HCEC 1CT (cell line): Measurements from ENCODE around the gene TEX14.
A peak's percentile ranks its signal among the peaks of the same experiment; 100 is the strongest.

ENCODE experiments used
- DNase-seq: peaks from one replicate; pipeline ENCODE4 v3.0.0-alpha.2; 2017

Gene TEX14, protein sequence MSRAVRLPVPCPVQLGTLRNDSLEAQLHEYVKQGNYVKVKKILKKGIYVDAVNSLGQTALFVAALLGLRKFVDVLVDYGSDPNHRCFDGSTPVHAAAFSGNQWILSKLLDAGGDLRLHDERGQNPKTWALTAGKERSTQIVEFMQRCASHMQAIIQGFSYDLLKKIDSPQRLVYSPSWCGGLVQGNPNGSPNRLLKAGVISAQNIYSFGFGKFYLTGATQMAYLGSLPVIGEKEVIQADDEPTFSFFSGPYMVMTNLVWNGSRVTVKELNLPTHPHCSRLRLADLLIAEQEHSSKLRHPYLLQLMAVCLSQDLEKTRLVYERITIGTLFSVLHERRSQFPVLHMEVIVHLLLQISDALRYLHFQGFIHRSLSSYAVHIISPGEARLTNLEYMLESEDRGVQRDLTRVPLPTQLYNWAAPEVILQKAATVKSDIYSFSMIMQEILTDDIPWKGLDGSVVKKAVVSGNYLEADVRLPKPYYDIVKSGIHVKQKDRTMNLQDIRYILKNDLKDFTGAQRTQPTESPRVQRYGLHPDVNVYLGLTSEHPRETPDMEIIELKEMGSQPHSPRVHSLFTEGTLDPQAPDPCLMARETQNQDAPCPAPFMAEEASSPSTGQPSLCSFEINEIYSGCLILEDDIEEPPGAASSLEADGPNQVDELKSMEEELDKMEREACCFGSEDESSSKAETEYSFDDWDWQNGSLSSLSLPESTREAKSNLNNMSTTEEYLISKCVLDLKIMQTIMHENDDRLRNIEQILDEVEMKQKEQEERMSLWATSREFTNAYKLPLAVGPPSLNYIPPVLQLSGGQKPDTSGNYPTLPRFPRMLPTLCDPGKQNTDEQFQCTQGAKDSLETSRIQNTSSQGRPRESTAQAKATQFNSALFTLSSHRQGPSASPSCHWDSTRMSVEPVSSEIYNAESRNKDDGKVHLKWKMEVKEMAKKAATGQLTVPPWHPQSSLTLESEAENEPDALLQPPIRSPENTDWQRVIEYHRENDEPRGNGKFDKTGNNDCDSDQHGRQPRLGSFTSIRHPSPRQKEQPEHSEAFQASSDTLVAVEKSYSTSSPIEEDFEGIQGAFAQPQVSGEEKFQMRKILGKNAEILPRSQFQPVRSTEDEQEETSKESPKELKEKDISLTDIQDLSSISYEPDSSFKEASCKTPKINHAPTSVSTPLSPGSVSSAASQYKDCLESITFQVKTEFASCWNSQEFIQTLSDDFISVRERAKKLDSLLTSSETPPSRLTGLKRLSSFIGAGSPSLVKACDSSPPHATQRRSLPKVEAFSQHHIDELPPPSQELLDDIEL (N-terminal part only)

DNA sequence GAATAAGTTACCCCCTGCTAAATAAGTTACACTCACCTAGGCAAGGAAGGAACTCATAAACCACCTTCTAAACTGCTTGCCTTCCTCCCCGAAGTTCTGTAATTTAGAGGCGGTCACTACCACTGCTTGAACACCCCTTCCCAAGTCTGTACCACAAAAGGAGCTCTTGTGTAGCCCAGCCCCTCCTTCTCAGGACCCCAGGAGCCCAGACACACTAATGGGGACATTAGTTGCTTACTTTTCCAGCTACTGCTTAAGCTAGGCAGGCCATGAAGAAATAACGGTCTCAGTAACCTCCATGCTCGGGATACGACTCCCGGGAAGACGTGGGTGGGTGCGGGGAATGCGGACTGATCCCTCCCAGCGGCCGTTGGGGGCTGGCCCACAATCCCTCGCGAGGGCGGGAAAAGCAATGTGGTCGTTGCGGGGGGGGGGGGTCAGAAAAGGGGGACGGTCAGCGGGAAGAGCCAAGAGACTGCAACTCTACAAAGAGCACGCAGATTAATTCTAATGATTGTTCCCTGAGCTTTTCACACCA lies at the start of gene TEX14:
Gene TEX14 (minus strand): TSS at position 345 of the 538 bp plus-strand sequence. CDS start 40,044 bp downstream, outside the sequence.
- DNase-seq = no peak

DNA sequence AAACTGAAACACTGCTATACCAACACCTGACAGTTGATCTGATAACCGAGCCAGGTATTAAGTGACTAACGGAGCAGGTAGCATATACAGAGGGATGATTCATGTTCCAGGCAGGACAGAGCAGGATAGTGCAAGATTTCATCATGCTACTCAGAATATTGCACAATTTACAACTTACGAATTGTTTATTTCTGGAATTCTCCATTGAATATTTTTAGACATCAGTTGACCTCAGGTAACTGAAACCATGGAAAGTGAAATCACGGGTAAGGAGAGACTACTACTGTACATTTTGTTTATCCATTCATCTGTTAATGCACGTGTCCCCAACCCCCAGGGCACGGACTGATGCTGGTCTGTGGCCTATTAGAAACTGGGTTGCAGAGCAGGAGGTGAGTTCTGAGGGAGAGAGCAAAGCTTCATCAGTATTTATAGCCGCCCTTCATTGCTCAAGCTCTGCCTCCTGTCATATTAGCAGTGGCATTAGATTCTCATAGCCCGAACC lies 49.3 kb upstream of the TEX14 start:
- peak; percentile 68 for DNase-seq

DNA sequence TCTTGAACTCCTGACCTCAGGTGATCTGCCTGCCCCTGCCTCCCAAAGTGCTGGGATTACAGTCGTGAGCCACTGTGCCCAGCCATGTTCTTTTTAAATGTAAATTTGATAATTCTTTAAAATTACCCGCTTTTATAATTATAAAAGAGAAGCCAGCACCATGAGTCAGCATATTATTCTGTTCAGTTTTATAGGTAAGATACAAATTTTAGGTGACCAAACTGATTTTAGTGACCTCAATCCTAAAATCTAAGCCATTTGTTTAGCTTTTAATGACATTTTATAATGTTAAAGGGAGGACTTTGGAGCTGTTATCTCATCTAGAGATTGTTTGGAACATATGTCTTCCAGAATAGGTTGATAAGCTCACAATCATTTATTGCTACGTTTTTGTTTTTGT lies 43.0 kb upstream of the TEX14 start:
- no peak for DNase-seq

DNA sequence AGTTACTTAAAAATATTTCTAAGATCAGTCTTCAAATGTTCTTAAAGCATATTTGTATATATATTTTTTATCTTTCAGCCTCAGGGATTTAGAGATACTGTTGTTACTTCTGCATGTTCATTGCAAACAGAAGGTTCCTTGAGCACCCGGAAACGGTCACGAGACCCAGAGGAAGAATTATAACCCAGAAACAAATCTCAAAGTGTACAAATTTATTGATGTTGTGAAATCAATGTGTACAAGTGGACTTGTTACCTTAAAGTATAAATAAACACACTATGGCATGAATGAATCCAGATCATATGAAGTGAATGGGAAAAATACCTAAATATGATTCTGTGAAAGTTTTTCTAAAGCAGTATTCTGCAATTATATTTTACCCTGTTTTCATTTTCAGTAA lies 42.2 kb upstream of the TEX14 start:
- no peak for DNase-seq

DNA sequence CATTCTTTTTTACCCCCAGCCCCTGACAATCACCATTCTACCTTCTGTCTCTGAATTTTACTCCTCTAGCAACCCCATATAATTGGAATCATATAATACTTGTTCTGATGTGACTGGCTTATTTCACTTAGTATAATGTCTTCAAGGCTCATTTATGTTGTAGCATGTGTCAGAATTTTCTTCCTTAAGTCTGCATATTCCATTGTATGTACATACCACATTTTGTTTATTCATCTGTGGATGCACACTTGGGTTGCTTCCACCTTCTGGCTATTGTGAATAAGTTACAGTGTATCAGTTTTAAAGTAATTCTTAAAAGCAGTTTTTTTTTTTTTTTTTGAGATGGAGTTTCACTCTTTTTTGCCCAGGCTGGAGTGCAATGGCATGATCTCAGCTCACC lies 39.1 kb upstream of the TEX14 start:
- DNase-seq = no peak

DNA sequence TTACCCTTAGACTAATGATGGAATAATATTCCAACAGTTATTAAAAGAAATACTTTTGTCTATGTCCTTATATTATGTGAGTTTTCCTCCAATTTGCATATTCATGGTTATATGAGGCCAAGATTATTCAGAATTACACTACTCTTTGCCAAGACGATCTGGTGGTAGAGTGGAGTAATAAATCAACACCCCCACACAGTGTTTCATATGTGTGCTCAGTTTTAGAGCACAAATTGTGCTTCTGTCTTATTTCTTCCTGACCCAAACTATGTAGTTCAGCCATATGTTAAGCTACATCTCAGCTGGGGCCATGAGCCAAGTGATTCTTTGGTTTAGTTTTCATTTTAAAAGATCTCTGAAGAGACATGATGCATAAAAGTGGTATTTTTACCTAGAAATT lies 37.0 kb upstream of the TEX14 start:
- DNase-seq = no peak

DNA sequence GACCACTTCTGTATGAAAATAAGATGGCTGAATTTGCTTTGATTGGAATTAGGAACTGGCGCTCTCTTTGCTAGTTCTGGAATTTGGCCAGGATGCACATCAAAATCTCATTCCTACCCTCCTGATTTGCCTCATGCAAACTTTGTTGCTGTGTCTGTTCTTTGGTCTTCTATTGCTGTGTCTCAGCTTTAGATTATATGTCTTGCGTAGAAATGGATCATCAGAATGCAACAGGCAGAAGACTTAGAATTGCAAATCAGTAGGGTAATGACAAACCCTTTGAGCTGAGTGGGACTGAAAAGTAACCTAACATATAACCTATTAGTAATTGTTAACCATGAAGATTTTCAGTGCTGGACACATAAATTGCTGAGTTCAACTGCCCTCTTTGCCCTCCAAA lies 30.9 kb upstream of the TEX14 start:
- DNase-seq = no peak

DNA sequence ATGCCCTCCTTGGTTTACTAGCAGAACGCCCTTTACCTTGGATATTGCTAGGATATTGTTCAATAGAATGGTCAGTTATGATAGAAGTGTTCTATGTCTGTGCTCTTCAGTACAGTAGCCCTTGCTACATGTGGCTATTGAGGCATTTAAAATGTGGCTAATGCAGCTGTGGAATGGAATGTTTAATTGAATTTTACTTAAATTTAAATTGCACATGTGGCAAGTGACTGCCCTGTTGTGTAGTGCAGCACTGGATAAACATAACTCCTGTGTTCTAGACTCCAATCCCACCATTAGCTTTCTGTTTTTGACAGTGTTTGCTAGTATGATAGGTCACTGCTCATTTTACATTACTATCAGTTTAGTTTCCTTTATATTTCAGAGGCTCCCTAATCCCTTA lies 30.4 kb upstream of the TEX14 start:
- DNase-seq = no peak

DNA sequence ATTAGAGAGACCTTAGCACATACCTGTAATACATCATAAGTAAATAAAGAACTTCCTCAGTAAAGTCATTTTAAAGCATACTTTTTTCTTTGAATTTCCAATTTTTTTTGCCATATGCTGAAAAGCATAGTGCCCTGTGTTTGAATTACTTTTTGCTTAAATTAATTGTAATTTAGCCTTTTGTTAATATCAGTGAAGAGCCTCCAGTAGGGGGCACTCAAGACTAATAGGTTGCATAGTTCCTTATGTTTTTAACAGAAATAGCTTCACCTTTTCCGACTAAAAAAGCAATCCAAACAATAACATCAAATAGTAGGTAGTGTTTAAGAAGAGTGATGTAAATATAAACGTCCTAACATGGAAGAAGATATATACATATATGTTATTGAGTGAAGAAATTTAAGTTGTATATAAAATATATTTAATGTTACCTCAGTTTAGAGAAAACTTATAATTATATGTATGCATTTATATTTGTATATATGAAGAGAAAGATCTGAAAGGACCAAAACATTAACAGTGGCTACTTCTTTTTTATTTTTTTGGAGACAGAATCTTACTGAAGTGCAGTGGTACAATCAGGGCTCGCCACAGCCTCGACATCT lies 19.2 kb upstream of the TEX14 start:
- DNase-seq = peak; percentile 35

DNA sequence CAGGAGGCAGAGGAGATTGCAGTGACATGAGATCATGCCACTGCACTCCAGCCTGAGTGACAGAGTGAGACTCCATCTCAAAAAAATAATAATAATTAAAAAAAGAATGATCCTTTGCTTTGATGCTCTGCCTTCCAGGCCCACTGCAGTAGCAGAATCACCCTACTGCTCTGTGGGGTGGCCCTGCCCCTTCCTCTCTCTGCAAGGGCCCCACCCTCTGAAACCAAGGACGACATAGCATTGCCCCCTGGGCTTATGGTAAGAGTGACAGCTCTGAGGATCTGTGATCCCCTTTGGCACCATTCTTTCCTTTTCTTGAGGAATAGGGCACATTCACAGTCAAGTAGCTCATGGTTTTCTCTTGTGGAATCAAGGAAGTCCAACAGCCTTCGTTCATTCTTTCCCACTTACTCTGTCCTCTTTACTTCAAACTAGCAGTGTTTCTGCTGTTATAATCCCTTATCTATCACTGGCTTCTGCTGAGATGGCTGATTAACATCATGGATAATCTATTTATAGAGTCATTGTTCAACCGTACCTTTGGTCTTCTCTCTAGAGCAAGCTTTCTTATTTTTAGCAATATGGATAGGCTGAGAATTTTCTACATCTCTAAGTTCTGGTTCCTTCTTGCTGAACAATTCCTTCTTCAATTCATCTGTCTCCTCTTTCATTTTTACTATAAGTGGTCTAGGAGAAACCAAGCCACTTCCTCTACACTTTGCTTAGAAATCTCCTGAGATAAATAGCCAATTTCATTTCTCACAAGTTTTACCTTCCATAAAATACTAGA lies 14.7 kb upstream of the TEX14 start:
- no peak for DNase-seq

DNA sequence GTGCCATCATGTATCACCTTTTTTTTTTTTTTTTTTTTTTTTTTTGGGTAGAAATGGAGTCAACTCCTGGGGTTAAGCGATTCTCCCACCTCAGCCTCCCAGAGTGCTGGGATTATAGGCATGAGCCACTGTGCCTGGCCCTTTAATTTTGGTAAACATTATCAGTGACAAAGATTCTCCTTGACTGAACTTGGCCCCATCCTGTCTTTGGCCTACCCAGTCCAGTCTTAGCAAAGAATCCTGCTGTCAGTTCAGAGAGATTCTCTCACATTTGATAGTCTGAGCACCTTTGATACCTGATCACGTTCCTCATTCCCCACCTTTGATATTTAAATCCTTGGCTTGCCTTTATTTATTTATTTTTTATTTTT lies 12.1 kb upstream of the TEX14 start:
- no peak for DNase-seq

DNA sequence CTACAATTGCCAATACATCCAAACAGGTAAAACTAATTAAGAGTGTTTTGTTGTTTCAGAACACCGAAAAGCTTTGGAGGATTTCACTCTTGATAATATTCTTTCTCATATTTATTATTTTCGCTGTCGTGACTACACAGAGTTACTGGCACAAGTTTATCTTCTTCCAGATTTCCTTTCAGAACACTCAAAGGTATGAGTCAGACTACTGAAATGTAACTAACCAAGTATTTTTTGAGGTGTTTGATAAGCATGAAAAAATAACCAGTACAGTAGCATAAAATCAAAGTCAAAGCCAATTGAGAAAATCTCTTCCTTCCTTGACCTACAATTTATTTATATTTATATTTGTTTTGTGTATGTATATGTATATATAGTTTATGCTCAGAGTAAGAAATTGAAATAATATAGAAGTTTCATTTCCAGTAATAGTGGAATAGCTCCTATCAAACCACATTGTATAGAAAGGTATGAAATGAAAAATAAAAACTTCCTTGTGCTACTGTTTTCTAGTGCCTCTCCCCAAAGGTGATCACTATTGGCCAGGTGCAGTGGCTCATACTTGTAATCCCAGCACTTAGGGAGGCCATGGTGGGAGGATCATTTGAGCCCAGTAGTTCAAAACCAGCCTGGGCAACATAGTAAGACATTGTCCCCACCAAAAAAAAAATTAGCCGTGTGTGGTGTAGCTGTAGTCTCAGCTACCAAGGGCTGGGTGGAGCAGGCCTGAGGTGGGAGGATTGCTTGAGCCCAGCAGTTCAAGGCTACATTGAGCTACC lies 11.5 kb upstream of the TEX14 start:
- peak; percentile 48 for DNase-seq

DNA sequence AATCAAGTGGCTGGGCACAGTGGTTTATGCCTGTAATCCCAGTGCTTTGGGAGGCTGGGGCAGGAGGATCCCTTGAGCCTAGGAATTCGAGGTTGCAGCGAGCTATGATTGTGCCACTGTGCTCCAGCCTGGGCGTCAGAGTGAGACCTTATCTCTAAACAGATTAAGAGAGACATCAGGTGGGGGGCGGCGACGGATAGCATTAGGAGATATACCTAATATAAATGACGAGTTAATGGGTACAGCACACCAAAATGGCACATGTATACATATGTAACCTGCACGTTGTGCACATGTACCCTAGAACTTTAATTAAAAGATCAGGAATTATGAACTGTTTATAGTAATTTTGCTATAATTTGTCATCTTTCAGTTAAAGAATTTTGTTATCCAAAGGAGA lies 10.9 kb upstream of the TEX14 start:
- no peak for DNase-seq

DNA sequence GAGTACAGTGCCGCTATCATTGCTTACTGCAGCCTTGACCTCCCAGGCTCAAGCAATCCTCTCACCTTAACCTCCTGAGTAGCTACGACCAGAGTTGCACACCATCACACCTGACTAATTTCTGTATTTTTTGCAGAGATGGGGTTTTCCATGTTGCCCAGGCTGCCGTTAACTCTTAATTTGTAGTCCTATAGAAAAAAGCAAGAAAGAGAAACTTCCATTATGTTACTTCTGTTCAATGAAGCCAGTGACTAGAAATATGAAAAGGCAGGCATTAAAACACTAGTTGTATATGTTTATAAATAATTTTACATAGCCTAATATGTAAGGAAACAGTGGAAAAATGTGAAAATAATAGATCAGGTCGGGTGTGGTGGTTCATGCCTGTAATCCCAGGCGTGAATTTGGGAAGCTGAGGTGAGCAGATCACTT lies 10.2 kb upstream of the TEX14 start:
- DNase-seq = no peak

DNA sequence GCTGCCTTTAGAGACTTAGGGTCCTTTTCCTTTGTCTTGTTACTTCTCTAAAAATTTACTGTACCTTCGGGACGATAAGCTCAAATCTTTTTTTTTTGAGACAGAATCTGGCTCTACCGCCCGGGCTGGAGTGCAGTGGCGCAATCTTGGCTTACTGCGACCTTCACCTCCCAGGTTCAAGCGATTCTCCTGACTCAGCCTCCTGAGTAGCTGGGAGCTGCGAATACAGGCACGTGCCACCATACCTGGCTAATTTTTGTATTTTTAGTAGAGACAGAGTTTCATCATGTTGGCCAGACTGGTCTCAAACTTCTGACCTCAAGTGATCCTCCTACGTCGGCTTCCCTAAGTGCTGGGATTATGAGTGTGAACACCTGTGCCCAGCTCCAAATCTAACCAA lies 7.9 kb upstream of the TEX14 start:
- no peak for DNase-seq

DNA sequence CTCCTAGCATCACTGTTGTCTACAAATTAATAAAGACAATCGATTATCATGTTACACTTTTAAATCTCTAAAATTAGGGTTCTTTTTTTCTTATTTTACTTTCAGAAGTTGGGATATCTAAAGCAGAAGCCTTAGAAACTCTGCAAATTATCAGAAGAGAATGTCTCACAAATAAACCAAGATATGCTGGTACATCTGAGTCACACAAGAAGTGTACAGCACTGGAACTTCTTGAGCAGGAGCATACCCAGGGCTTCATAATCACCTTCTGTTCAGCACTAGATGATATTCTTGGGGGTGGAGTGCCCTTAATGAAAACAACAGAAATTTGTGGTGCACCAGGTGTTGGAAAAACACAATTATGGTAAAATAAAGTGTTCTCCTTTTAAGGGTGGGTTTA lies 3.0 kb upstream of the TEX14 start:
- DNase-seq = no peak

DNA sequence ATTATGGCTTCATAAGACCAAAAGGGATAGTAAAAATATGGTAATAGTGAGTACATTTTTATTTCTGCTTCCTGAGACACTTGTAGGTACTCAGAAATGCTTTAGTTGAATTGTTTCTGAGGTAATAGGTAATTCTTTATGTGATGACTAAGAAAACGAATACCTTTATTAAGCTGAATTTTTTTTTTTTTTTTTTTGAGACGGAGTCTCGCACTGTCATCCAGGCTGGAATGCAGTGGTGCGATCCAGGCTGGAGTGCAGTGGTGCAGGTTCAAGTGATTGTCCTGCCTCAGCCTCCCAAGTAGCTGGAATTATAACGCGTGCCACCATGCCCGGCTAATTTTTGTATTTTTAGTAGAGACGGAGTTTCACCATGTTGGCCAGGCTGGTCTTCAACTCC lies 2.5 kb upstream of the TEX14 start:
- DNase-seq = no peak

DNA sequence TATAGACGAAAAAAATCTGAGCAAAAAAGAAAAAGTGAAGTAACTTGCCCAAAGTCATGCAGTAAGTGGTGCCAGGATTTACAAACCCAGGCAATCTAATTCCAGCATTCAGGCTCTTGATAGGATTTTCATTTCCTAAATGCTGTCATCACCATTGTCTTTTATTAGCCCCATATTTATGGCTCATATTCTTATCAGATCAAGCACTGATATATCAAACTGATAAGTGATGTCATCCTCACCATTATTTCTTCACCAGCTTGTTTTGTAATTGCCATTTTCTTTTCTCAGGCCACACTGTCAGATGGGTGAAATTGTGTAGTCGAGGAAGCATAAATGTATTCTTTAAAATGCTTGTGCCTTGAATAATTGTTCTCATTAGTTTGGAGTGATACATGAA lies 1.9 kb upstream of the TEX14 start:
- no peak for DNase-seq

DNA sequence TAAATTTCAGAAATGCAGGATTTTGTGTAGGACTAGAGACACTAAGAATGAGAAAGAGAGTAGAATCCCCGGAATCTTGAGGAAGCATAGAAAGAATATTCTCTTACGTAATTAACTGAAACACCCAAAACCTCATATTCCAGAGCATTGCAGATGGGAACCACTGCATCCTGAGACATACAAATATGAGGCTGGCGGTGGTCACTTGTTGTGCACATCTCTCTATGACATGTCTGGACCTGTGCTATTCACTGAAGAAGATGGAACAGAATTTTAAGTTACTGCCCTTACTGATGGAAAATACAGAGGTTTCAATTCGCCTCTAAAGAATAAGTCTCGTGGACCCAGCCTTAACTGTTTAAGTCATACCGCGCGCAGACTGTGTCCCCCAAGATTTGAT lies 1.4 kb upstream of the TEX14 start:
- DNase-seq = no peak

DNA sequence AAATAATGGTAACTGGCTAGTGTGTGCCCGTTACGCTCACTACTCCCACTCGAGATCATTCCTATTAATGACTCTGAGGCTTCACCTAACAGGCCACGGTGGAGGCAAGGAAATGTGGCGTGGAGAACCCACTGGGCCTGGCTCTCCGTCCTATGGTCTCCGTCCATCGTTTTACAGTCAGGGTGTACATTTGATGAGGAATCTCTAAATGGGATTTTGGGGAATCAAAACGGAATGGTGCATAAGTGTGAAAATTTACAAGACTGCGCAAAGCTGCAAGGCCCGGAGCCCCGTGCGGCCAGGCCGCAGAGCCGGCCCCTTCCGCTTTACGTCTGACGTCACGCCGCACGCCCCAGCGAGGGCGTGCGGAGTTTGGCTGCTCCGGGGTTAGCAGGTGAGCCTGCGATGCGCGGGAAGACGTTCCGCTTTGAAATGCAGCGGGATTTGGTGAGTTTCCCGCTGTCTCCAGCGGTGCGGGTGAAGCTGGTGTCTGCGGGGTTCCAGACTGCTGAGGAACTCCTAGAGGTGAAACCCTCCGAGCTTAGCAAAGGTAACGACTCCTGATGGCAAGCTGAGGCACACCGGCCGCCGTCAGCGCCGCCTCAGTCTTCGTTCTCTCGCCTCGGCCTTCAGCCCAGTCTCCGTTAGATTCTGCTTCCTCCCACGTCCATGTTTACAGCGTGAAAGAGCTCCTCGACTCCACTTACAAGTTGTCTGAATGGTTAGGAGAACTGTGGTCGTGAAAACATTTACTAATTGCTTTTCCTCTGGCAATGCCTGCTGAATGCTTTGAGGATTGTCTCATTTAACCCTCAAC lies 602 bp upstream of the TEX14 start, which contains the start of gene RAD51C:
Gene RAD51C (plus strand): TSS at position 364 of the 817 bp plus-strand sequence. CDS start 42 bp downstream, at position 406.
- DNase-seq = peak; percentile 79
